HCT116 (cell line): ENCODE data around the gene CLC.

Experiments
- ATF3 ChIP-seq: IDR thresholded peaks from 2 replicates; pipeline ENCODE4 v1.6.1; 2012
- EZH2 ChIP-seq: fragments of 200-600 bp; sonication (generic); IDR thresholded peaks from 2 replicates; pipeline ENCODE4 v1.6.1; 2017; ENCODE audit warnings: antibody characterized with exemption, mixed run types
- POLR2A ChIP-seq: IDR thresholded peaks from 2 replicates; pipeline ENCODE4 v1.7.0; 2011; ENCODE audit warnings: borderline replicate concordance; ENCODE audit not compliant: insufficient read depth, insufficient read length; ENCODE audit errors: extremely low read depth
- TF ChIP-seq, protein P1 (sequence below), 3 experiments: fragments of 200-600 bp in 1 of 3; sonication (generic) in 1 of 3; IDR thresholded peaks in 2 of 3; conservative IDR thresholded peaks in 1 of 3; 2 replicates each; pipeline ENCODE4 v1.5.1; 2012 to 2017; ENCODE audit warnings: low read depth in 2 of 3, low read length in 2 of 3, antibody characterized with exemption in 1 of 3, borderline replicate concordance in 1 of 3, control low read depth in 1 of 3, mild to moderate bottlenecking in 1 of 3, mixed read lengths in 1 of 3, mixed run types in 1 of 3, moderate library complexity in 1 of 3; ENCODE audit not compliant: insufficient read depth in 1 of 3

- TF ChIP-seq ATF3 (no peak), POLR2A (no peak), EZH2 (no peak)
- TF ChIP-seq, protein P1, sequence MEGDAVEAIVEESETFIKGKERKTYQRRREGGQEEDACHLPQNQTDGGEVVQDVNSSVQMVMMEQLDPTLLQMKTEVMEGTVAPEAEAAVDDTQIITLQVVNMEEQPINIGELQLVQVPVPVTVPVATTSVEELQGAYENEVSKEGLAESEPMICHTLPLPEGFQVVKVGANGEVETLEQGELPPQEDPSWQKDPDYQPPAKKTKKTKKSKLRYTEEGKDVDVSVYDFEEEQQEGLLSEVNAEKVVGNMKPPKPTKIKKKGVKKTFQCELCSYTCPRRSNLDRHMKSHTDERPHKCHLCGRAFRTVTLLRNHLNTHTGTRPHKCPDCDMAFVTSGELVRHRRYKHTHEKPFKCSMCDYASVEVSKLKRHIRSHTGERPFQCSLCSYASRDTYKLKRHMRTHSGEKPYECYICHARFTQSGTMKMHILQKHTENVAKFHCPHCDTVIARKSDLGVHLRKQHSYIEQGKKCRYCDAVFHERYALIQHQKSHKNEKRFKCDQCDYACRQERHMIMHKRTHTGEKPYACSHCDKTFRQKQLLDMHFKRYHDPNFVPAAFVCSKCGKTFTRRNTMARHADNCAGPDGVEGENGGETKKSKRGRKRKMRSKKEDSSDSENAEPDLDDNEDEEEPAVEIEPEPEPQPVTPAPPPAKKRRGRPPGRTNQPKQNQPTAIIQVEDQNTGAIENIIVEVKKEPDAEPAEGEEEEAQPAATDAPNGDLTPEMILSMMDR (IDR thresholded peaks at IDR 0.05 in 2 of 3, conservative IDR thresholded peaks at IDR 0.05 in 1 of 3; ENCODE audit: borderline replicate concordance in 1 of 3, insufficient read depth in 1 of 3, low read depth in 2 of 3, low read length in 2 of 3), result no peak
Observed at GRCh38 chr19:39768334-39768733, 30.5 kb upstream of the CLC start.
